ENCODE measurements around the gene SGK2.

Gene SGK2

GRCh38 chr20:43558412-43559146 lies at the start of gene SGK2:
SGK2 (plus strand) TSS chr20:43559027; CDS start chr20:43566496, 7,469 bp downstream.
- Histone ChIP-seq H3K9ac (ENCODE audit: low read length) (no peak within 1 kb of the TSS), H3K27me3 (ENCODE audit: control insufficient read depth, insufficient read depth, low read length) (no peaks in the 10 kb centered on the region), H3K36me3 (ENCODE audit: control insufficient read depth, low read depth, low read length) (no peaks in the 10 kb centered on the region), H3K27ac (ENCODE audit: low read length) (no peak within 1 kb of the TSS), H3K4me3 (ENCODE audit: low read length) (no peak within 1 kb of the TSS), H3K9me3 (ENCODE audit: control insufficient read depth, low read depth, low read length) (no peaks in the 10 kb centered on the region), H3K4me1 (ENCODE audit: control insufficient read depth, low read depth, low read length) (no peaks in the 10 kb centered on the region)

- no peaks in the 10 kb centered on the region for H3K36me3 ChIP-seq (ENCODE audit: control insufficient read depth, low read depth, low read length)
- H3K9me3 ChIP-seq (ENCODE audit: control insufficient read depth, low read depth, low read length) = no peaks in the 10 kb centered on the region
- peaks cover 9% of the 10 kb centered on the region for H3K4me1 ChIP-seq (ENCODE audit: control insufficient read depth, low read depth, low read length)
- no peak overlapping the region for H3K27ac ChIP-seq (ENCODE audit: low read length)
- no peak overlapping the region for H3K4me3 ChIP-seq (ENCODE audit: low read length)
- peaks cover 14% of the 10 kb centered on the region for H3K27me3 ChIP-seq (ENCODE audit: control insufficient read depth, insufficient read depth, low read length)
- H3K9ac ChIP-seq (ENCODE audit: low read length) = no peak overlapping the region
Observed at GRCh38 chr20:43511879-43512278, 46.9 kb upstream of the SGK2 start.

- Histone ChIP-seq H3K4me3 (ENCODE audit: low read length) (peak overlapping the region; percentile 54), H3K27me3 (ENCODE audit: control insufficient read depth, insufficient read depth, low read length) (no peaks in the 10 kb centered on the region), H3K36me3 (ENCODE audit: control insufficient read depth, low read depth, low read length) (peaks cover 5% of the 10 kb centered on the region), H3K27ac (ENCODE audit: low read length) (no peak overlapping the region), H3K9ac (ENCODE audit: low read length) (no peak overlapping the region), H3K4me1 (ENCODE audit: control insufficient read depth, low read depth, low read length) (peaks cover 6% of the 10 kb centered on the region), H3K9me3 (ENCODE audit: control insufficient read depth, low read depth, low read length) (no peaks in the 10 kb centered on the region)
Observed at GRCh38 chr20:43513372-43513930, 45.4 kb upstream of the SGK2 start.

- Histone ChIP-seq H3K27ac (ENCODE audit: low read length) (no peak overlapping the region), H3K4me1 (ENCODE audit: control insufficient read depth, low read depth, low read length) (no peaks in the 10 kb centered on the region), H3K9ac (ENCODE audit: low read length) (no peak overlapping the region), H3K9me3 (ENCODE audit: control insufficient read depth, low read depth, low read length) (no peaks in the 10 kb centered on the region), H3K4me3 (ENCODE audit: low read length) (peak overlapping the region; percentile 78), H3K36me3 (ENCODE audit: control insufficient read depth, low read depth, low read length) (peaks cover 5% of the 10 kb centered on the region), H3K27me3 (ENCODE audit: control insufficient read depth, insufficient read depth, low read length) (no peaks in the 10 kb centered on the region)
Observed at GRCh38 chr20:43513931-43514647, 44.7 kb upstream of the SGK2 start.

GRCh38 chr20:43514648-43514999 lies 44.2 kb upstream of the SGK2 start:
- H3K4me3 ChIP-seq (ENCODE audit: low read length) = peak overlapping the region; percentile 78
- H3K4me1 ChIP-seq (ENCODE audit: control insufficient read depth, low read depth, low read length) = no peaks in the 10 kb centered on the region
- no peak overlapping the region for H3K27ac ChIP-seq (ENCODE audit: low read length)
- no peak overlapping the region for H3K9ac ChIP-seq (ENCODE audit: low read length)
- no peaks in the 10 kb centered on the region for H3K9me3 ChIP-seq (ENCODE audit: control insufficient read depth, low read depth, low read length)
- H3K36me3 ChIP-seq (ENCODE audit: control insufficient read depth, low read depth, low read length) = peaks cover 5% of the 10 kb centered on the region
- H3K27me3 ChIP-seq (ENCODE audit: control insufficient read depth, insufficient read depth, low read length) = no peaks in the 10 kb centered on the region

- Histone ChIP-seq H3K27me3 (ENCODE audit: control insufficient read depth, insufficient read depth, low read length) (no peaks in the 10 kb centered on the region), H3K9ac (ENCODE audit: low read length) (no peak overlapping the region), H3K9me3 (ENCODE audit: control insufficient read depth, low read depth, low read length) (no peaks in the 10 kb centered on the region), H3K36me3 (ENCODE audit: control insufficient read depth, low read depth, low read length) (peaks cover 5% of the 10 kb centered on the region), H3K4me3 (ENCODE audit: low read length) (peak overlapping the region; percentile 78), H3K4me1 (ENCODE audit: control insufficient read depth, low read depth, low read length) (no peaks in the 10 kb centered on the region), H3K27ac (ENCODE audit: low read length) (no peak overlapping the region)
Observed at GRCh38 chr20:43515628-43516027, 43.2 kb upstream of the SGK2 start.

- no peaks in the 10 kb centered on the region for H3K9me3 ChIP-seq (ENCODE audit: control insufficient read depth, low read depth, low read length)
- no peaks in the 10 kb centered on the region for H3K27me3 ChIP-seq (ENCODE audit: control insufficient read depth, insufficient read depth, low read length)
- no peaks in the 10 kb centered on the region for H3K4me1 ChIP-seq (ENCODE audit: control insufficient read depth, low read depth, low read length)
- H3K9ac ChIP-seq (ENCODE audit: low read length) = no peak overlapping the region
- H3K4me3 ChIP-seq (ENCODE audit: low read length) = no peak overlapping the region
- H3K36me3 ChIP-seq (ENCODE audit: control insufficient read depth, low read depth, low read length) = peaks cover 5% of the 10 kb centered on the region
- no peak overlapping the region for H3K27ac ChIP-seq (ENCODE audit: low read length)
Observed at GRCh38 chr20:43516251-43516824, 42.5 kb upstream of the SGK2 start.

GRCh38 chr20:43520074-43520630 lies 38.7 kb upstream of the SGK2 start:
- Histone ChIP-seq H3K27ac (ENCODE audit: low read length) (no peak overlapping the region), H3K36me3 (ENCODE audit: control insufficient read depth, low read depth, low read length) (peaks cover 5% of the 10 kb centered on the region), H3K4me3 (ENCODE audit: low read length) (no peak overlapping the region), H3K27me3 (ENCODE audit: control insufficient read depth, insufficient read depth, low read length) (no peaks in the 10 kb centered on the region), H3K9ac (ENCODE audit: low read length) (no peak overlapping the region), H3K9me3 (ENCODE audit: control insufficient read depth, low read depth, low read length) (no peaks in the 10 kb centered on the region), H3K4me1 (ENCODE audit: control insufficient read depth, low read depth, low read length) (no peaks in the 10 kb centered on the region)

- no peak overlapping the region for H3K27ac ChIP-seq (ENCODE audit: low read length)
- no peaks in the 10 kb centered on the region for H3K4me1 ChIP-seq (ENCODE audit: control insufficient read depth, low read depth, low read length)
- no peaks in the 10 kb centered on the region for H3K27me3 ChIP-seq (ENCODE audit: control insufficient read depth, insufficient read depth, low read length)
- H3K36me3 ChIP-seq (ENCODE audit: control insufficient read depth, low read depth, low read length) = no peaks in the 10 kb centered on the region
- no peak overlapping the region for H3K9ac ChIP-seq (ENCODE audit: low read length)
- H3K4me3 ChIP-seq (ENCODE audit: low read length) = no peak overlapping the region
- no peaks in the 10 kb centered on the region for H3K9me3 ChIP-seq (ENCODE audit: control insufficient read depth, low read depth, low read length)
Observed at GRCh38 chr20:43525021-43525420, 33.8 kb upstream of the SGK2 start.

- Histone ChIP-seq H3K9ac (ENCODE audit: low read length) (no peak overlapping the region), H3K4me3 (ENCODE audit: low read length) (no peak overlapping the region), H3K9me3 (ENCODE audit: control insufficient read depth, low read depth, low read length) (no peaks in the 10 kb centered on the region), H3K27me3 (ENCODE audit: control insufficient read depth, insufficient read depth, low read length) (no peaks in the 10 kb centered on the region), H3K27ac (ENCODE audit: low read length) (no peak overlapping the region), H3K4me1 (ENCODE audit: control insufficient read depth, low read depth, low read length) (no peaks in the 10 kb centered on the region), H3K36me3 (ENCODE audit: control insufficient read depth, low read depth, low read length) (no peaks in the 10 kb centered on the region)
Observed at GRCh38 chr20:43528258-43528875, 30.5 kb upstream of the SGK2 start.

- Histone ChIP-seq H3K4me3 (ENCODE audit: low read length) (no peak overlapping the region), H3K4me1 (ENCODE audit: control insufficient read depth, low read depth, low read length) (no peaks in the 10 kb centered on the region), H3K36me3 (ENCODE audit: control insufficient read depth, low read depth, low read length) (no peaks in the 10 kb centered on the region), H3K9ac (ENCODE audit: low read length) (no peak overlapping the region), H3K27me3 (ENCODE audit: control insufficient read depth, insufficient read depth, low read length) (no peaks in the 10 kb centered on the region), H3K27ac (ENCODE audit: low read length) (no peak overlapping the region), H3K9me3 (ENCODE audit: control insufficient read depth, low read depth, low read length) (no peaks in the 10 kb centered on the region)
Observed at GRCh38 chr20:43529051-43529450, 29.8 kb upstream of the SGK2 start.

All from iPS-18a (cell line).